ENCODE results near the gene VSTM2B.

GRCh38 chr19:29512748-29513147 lies 13.0 kb upstream of the VSTM2B start:
- TF ChIP-seq CTCF (conservative IDR thresholded peaks at IDR 0.05; ENCODE audit: low read depth, low read length): no peak
- TF ChIP-seq NFE2L2 (IDR thresholded peaks at IDR 0.05; ENCODE audit: low read depth, low read length): no peak
- TF ChIP-seq, protein P1, sequence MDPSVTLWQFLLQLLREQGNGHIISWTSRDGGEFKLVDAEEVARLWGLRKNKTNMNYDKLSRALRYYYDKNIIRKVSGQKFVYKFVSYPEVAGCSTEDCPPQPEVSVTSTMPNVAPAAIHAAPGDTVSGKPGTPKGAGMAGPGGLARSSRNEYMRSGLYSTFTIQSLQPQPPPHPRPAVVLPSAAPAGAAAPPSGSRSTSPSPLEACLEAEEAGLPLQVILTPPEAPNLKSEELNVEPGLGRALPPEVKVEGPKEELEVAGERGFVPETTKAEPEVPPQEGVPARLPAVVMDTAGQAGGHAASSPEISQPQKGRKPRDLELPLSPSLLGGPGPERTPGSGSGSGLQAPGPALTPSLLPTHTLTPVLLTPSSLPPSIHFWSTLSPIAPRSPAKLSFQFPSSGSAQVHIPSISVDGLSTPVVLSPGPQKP (IDR thresholded peaks at IDR 0.05; ENCODE audit: borderline replicate concordance, low read depth, low read length): no peak
- no peak for TF ChIP-seq POLR2A (IDR thresholded peaks at IDR 0.05; ENCODE audit: low read depth, low read length)
- no peak for TF ChIP-seq CHD1 (IDR thresholded peaks at IDR 0.05; ENCODE audit: low read depth, low read length)
- TF ChIP-seq RFX5 (IDR thresholded peaks at IDR 0.05; ENCODE audit: low read depth, low read length): no peak
- no peak for TF ChIP-seq FOS (IDR thresholded peaks at IDR 0.05; ENCODE audit: low read depth, low read length)
- no peak for TF ChIP-seq CEBPB (IDR thresholded peaks at IDR 0.05; ENCODE audit: low read depth, low read length)
- no peak for TF ChIP-seq SMC3 (IDR thresholded peaks at IDR 0.05; ENCODE audit: low read depth, low read length)
- TF ChIP-seq, protein P2, sequence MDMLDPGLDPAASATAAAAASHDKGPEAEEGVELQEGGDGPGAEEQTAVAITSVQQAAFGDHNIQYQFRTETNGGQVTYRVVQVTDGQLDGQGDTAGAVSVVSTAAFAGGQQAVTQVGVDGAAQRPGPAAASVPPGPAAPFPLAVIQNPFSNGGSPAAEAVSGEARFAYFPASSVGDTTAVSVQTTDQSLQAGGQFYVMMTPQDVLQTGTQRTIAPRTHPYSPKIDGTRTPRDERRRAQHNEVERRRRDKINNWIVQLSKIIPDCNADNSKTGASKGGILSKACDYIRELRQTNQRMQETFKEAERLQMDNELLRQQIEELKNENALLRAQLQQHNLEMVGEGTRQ (IDR thresholded peaks at IDR 0.05; ENCODE audit: low read depth, low read length): no peak
- TF ChIP-seq MXI1 (IDR thresholded peaks at IDR 0.05; ENCODE audit: borderline replicate concordance, low read depth, low read length): no peak

Data from IMR-90 (cell line).